ENCODE measurements around the gene TUBGCP6.
"Not testable (repeated sequence)": the region's sequence is repeated elsewhere in the genome, so short reads cannot be mapped to it uniquely, and the experiment has no call there.

The TUBGCP6 gene

GRCh38 chr22:50169774-50170341 lies 75.0 kb downstream of the TUBGCP6 start:
- peak in 1 of 2 donors; percentile 48 for DNase-seq (ENCODE audit: low read depth in 2 of 2)

GRCh38 chr22:50169181-50169759 lies 75.6 kb downstream of the TUBGCP6 start:
- DNase-seq (ENCODE audit: low read depth in 2 of 2) = no peak

- not testable (repeated sequence) for DNase-seq (ENCODE audit: low read depth in 2 of 2)
These were observed 76.2 kb downstream of the TUBGCP6 start for GRCh38 chr22:50168490-50169180.

GRCh38 chr22:50167689-50168489 lies 76.9 kb downstream of the TUBGCP6 start:
- DNase-seq (ENCODE audit: low read depth in 2 of 2) = no peak

All from stimulated activated CD4-positive, alpha-beta T cell treated with anti-CD3 and anti-CD28 coated beads, Interleukin-15, amount 100 ng/mL, for 48 hours (primary cell).